Stromal cell of bone marrow (primary cell): ENCODE results near the gene CCL25.

Source experiments
- DNase-seq: peaks from one replicate; pipeline ENCODE4 v3.0.0-alpha.2; 2012; ENCODE audit warnings: low read depth

CCL25 gene

DNA sequence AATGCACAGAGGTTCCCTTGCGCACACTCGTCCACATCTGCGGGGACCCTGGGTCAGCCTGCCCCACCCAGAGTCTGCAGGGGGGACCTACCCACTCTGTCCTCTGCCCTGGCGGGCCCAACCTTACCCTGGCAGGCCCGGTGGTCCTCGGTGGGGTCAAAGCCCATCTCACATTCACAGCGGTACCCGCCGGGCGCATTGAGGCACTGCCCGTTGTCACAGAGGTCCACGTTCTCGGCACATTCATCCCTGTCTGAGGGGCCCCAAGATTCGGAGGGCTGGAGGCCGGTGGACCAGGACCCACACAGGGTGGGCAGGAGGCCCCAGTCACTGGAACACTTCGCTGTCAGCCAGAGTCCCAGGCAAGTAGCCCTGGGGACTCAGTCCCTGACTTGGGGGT lies 58.4 kb downstream of the CCL25 start:
- no peak for DNase-seq

DNA sequence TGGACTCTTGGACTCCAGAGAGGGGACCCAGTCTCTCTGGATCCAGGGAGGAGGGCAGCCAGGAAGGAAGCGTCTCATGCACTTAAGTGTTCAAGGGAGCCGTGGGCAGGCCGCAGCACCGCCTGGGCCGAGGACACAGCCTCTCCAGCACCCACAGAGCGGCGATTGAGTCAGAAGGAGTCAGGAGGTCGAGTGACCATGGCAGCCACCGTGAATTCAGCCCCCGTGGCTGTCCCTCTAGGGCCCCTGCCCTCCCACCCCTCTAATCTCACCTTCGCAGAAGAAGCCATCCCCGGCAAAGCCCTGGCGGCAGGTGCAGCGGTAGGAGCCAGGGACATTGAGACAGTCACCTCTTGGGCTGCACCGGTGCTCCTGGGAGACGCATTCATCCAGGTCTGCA lies 58.8 kb downstream of the CCL25 start:
- no peak for DNase-seq
